Mammary epithelial cell (primary cell): ENCODE results near the gene EDN3.

Source experiments
- CTCF ChIP-seq, 2 donors: IDR thresholded peaks in 1 of 2; conservative IDR thresholded peaks in 1 of 2; 2 replicates each; pipeline ENCODE4 v1.5.1; 2011 to 2012; ENCODE audit warnings: inconsistent platforms in 2 of 2, low read length in 2 of 2, mild to moderate bottlenecking in 2 of 2, control low read depth in 1 of 2, low read depth in 1 of 2; ENCODE audit not compliant: insufficient read depth in 1 of 2; ENCODE audit errors: extremely low read depth in 1 of 2
- EZH2 ChIP-seq: IDR thresholded peaks from 2 replicates; pipeline ENCODE4 v1.6.1; 2012; ENCODE audit warnings: low read length, inconsistent platforms, borderline replicate concordance

GRCh38 chr20:59342023-59342957 is 41.9 kb downstream of the EDN3 start:
- TF ChIP-seq EZH2 (no peak), CTCF (conservative IDR thresholded peaks at IDR 0.05 in 1 of 2, IDR thresholded peaks at IDR 0.05 in 1 of 2; ENCODE audit: extremely low read depth in 1 of 2, insufficient read depth in 1 of 2, low read depth in 1 of 2, low read length in 2 of 2) (no peak)
